CD4-positive, alpha-beta T cell treated with Interleukin-12 subunit alpha and Interleukin-12 subunit beta, for 1 hour (primary cell): ENCODE results near the gene MAK.
"Not testable (repeated sequence)": the region's sequence is repeated elsewhere in the genome, so short reads cannot be mapped to it uniquely, and the experiment has no call there.

Experiments
- DNase-seq: peaks from one replicate; pipeline ENCODE4 v3.0.0-alpha.2; 2020

The MAK gene

DNA sequence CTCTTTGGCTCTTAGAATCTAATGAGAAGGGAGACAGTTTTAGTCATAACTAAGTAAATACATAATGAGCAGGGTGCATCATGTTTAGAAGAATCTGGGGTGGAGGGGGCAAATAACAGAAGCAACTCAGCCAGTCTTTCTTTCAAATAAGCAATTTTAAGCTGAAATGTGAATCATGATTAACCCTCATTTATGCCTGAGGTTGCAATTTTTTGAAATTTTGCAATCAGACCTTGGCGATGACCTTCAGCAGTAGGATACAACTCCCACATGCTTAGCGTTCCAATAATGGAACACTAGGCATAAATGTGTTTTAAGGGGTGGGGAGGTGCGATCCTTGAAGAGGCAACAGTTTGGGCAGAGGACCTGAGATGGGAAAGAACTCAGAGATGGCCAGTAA is 60.1 kb downstream of the MAK start:
- no peak for DNase-seq

- no peak for DNase-seq
Measured at GRCh38 chr6:10771371-10771894, 66.9 kb downstream of the MAK start.

GRCh38 chr6:10769419-10769818 is 68.9 kb downstream of the MAK start:
- no peak for DNase-seq

GRCh38 chr6:10763006-10763405 is 75.3 kb downstream of the MAK start:
- DNase-seq: no peak

GRCh38 chr6:10759884-10760329 is 78.4 kb downstream of the MAK start:
- no peak for DNase-seq

DNA sequence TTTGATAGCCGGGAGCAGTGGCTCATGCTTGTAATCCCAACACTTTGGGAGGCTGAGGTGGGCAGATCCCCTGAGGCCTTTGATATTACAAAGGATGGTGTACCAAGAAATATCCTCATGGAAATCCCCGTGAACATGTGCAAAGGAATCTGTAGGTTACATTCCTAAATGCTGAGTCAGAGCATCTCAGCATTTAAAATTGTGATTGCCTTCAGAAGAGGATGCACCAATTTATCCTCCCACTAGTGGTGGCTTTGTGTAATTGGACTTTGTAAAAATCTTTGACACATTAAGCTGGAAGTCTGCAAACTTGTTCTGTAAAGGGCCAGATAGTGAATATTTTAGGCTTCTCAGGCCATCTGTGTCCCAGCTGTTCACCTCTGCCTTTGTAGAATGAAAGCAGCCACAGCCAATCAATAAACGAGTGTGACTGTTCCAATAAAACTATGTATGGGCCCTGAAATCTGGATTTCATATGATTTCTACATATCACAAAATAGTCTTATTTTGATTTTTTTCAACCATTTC is 79.0 kb downstream of the MAK start:
- DNase-seq: peak; percentile 38

- DNase-seq: no peak
Measured at GRCh38 chr6:10756085-10756484, 82.3 kb downstream of the MAK start.

- DNase-seq: peak; percentile 38
Measured at GRCh38 chr6:10751757-10752156, 86.6 kb downstream of the MAK start.

DNA sequence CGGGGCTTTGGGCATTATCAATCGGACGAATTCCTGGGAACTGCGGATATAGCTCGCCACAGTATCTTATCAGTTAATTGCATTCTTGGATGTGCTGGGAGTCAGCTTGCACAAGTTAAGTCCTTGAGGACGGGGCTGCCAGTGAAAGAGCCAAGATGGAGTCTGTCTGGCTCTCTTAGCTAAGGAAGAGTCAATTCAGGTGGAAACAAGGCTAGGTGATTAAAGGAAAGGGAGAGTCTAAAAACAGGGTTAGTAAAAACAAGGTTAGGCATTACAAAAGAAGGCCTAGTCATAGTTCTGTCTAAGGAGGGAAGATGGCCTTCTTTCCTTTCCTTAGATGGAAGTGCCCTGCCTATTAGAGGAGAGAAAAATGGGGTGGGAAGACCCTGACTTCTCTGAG is 87.8 kb downstream of the MAK start:
- DNase-seq: not testable (repeated sequence)

- DNase-seq: no peak
Measured at GRCh38 chr6:10749734-10750133, 88.6 kb downstream of the MAK start.

- DNase-seq: peak; percentile 99
Measured at GRCh38 chr6:10747251-10747972, 90.9 kb downstream of the MAK start, which contains the start of gene TMEM14B. Gene TMEM14B (plus strand): TSS chr6:10747805. CDS start chr6:10749246, 1,441 bp downstream.

DNA sequence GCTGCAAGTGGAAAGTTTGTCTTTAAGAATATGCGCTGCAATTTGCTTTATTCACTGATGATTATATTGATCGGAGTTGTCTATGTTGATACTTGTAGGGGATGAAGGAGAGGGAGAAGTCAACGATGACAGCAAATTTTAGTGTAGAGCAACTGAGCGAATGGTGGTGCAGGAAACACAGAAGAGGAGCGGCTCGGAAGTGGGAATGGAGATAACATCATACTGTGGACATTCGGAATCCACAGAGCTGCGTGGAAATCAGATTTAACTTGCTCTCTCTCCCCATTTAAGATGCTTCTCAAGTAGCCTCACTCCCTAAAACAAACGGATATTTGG is 91.5 kb downstream of the MAK start:
- DNase-seq: no peak

- DNase-seq: no peak
Measured at GRCh38 chr6:10745116-10745515, 93.2 kb downstream of the MAK start.

GRCh38 chr6:10743515-10743914 is 94.8 kb downstream of the MAK start:
- no peak for DNase-seq

DNA sequence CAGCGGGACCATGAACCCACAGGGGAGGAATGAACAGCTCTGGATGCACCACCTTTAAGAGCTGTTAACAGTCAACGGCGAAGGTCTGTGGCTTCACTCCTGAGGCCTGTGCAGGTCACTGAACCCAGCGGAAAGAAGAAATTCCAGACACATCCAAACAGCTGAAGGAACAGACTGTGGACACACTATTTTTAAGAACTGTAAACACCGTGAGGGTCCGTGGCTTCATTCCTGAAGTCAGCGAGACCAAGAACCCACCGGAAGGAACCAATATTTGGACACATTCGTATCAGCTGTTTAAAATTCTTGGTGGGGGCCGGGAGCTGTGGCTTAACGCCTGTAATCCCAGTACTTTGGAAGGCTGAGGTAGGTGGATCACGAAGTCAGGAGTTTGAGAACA is 96.1 kb downstream of the MAK start:
- no peak for DNase-seq

GRCh38 chr6:10741643-10742042 is 96.7 kb downstream of the MAK start:
- not testable (repeated sequence) for DNase-seq

GRCh38 chr6:10740061-10740460 is 98.3 kb downstream of the MAK start:
- DNase-seq: no peak

GRCh38 chr6:10736731-10737130 is 101.6 kb downstream of the MAK start:
- no peak for DNase-seq

GRCh38 chr6:10733863-10734262 is 104.5 kb downstream of the MAK start:
- no peak for DNase-seq

DNA sequence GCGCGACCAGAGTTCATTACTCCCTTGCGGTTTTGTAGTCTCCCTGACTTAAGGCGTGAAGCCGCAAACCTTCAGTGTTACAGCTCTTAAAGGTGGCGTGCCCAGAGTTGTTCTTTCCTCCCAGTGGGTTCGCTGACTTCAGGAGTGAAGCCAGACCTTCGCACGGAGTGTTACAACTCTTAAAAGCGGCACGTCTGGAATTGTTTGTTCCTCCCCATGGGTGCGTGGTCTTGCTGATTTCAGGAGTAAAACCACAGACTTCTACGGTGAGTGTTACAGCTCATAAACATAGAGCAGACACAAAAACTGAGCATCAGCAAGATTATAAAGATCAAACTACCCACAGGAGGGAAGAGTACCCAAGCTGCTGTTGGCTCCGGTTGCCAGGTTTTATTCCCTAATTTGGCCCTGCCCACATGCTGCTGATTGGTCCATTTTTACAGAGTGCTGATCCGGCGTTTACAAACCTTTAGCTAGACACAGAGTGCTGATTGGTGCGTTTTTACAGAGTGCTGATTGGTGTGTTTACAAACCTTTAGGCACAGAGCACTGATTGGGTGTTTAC is 105.1 kb downstream of the MAK start:
- DNase-seq: peak; percentile 40

- no peak for DNase-seq
Measured at GRCh38 chr6:10730254-10730653, 108.1 kb downstream of the MAK start.

- no peak for DNase-seq
Measured at GRCh38 chr6:10725716-10726115, 112.6 kb downstream of the MAK start.

DNA sequence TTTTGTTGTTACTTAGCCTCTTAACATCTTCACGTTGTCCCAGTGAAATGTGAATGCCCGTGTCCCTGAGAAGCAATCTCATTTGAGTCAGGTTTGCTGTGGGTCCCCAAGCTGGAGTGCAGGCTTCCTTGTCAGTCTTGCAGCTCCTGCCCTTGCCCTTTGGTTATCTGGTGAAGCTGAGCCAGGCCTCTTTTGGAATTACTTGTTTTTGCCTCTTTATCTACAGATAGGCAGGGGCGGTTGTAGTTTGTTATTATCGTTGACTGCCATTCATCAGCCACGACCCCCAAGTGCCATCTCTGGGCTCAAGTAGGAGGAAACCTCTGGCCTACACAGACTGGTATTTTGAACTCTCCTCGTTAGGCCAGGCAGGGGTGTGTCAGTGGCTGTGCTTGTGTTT is 113.3 kb downstream of the MAK start:
- no peak for DNase-seq

GRCh38 chr6:10723567-10723881 is 114.8 kb downstream of the MAK start:
- DNase-seq: no peak
